ENCODE results near the gene AGER. TPM values are rescaled to one million over a fixed set of nuclear protein-coding genes. Genes with fewer than 3 reads are reported as not detected.

AGER gene
- total RNA-seq, 1 experiment from 2014 or later: 14.3 TPM

DNA sequence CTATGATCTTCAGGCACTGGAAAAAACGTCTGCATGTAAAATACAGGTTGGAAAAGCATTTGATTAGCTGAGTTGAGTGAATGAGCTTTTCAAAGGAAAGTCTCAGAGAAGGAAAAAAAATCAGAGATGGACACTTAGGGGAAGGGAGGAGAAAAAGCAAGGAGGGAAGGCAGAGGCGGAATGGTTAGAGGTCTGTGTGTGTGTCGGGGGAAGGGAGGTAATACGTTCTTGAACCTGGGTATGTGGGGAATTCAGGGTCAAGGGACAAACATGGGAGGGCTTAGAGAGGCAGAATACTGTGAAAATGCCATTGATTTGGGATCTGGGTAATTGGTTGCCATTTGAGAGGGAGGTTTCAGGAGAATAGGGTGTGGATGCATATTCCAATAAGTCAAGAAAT is 37.4 kb downstream of the AGER start:
- no peak overlapping the region for H2AK5ac ChIP-seq (ENCODE audit: insufficient read length, low read length)
- H2BK15ac ChIP-seq (ENCODE audit: low read depth, low read length): no peak overlapping the region
- H4K5ac ChIP-seq (ENCODE audit: insufficient read length, low read depth, low read length): no peak overlapping the region
- Mint-ChIP-seq H3K36me3 (ENCODE audit: insufficient read depth in 1 of 3, low read depth in 3 of 3) (peaks cover 0 to 8% (median 3%) of the 10 kb centered on the region in 3 experiments; a peak in 2 of 7 replicates), H3K4me1 (peaks cover 25 to 48% of the 10 kb centered on the region in 2 experiments), H3K27me3 (ENCODE audit: low read depth) (peaks cover 2% of the 10 kb centered on the region; the same call in 1 of the 2 replicates), H3K9me3 (no peaks in the 10 kb centered on the region; a peak in 1 of 5 replicates), H3K4me3 (peak overlapping the region in 1 of 2 experiments; percentile 7; a peak in 2 of 5 replicates), H3K27ac (peak overlapping the region in 2 of 3 experiments; percentile 32 to 45; a peak in 4 of 7 replicates)
- no peaks in the 10 kb centered on the region for H3K79me2 ChIP-seq (ENCODE audit: insufficient read depth, low read length)
- no peak overlapping the region for H3K4ac ChIP-seq (ENCODE audit: low read depth, low read length)
- TF ChIP-seq, protein P1, sequence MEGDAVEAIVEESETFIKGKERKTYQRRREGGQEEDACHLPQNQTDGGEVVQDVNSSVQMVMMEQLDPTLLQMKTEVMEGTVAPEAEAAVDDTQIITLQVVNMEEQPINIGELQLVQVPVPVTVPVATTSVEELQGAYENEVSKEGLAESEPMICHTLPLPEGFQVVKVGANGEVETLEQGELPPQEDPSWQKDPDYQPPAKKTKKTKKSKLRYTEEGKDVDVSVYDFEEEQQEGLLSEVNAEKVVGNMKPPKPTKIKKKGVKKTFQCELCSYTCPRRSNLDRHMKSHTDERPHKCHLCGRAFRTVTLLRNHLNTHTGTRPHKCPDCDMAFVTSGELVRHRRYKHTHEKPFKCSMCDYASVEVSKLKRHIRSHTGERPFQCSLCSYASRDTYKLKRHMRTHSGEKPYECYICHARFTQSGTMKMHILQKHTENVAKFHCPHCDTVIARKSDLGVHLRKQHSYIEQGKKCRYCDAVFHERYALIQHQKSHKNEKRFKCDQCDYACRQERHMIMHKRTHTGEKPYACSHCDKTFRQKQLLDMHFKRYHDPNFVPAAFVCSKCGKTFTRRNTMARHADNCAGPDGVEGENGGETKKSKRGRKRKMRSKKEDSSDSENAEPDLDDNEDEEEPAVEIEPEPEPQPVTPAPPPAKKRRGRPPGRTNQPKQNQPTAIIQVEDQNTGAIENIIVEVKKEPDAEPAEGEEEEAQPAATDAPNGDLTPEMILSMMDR (conservative IDR thresholded peaks at IDR 0.05): no peak
- H3K23ac ChIP-seq (ENCODE audit: insufficient read length, low read depth, low read length): no peak overlapping the region
- H3K27me3 ChIP-seq (ENCODE audit: insufficient read depth, low read length): no peaks in the 10 kb centered on the region; the same call in 1 of the 2 replicates
- no peak overlapping the region for H2BK5ac ChIP-seq (ENCODE audit: insufficient read length, low read length)
- H3T11ph ChIP-seq (ENCODE audit: low read length): no peak overlapping the region
- no peak overlapping the region for H3K14ac ChIP-seq (ENCODE audit: insufficient read depth, low read length)
- H3K4me2 ChIP-seq (ENCODE audit: insufficient read depth, insufficient read length, low read length): no peak overlapping the region
- no peak overlapping the region for H4K91ac ChIP-seq (ENCODE audit: insufficient read length, low read depth, low read length)
- DNase-seq: no peak
- H3K4me1 ChIP-seq (ENCODE audit: insufficient read depth, low read length): peaks cover 9% of the 10 kb centered on the region
- no peak overlapping the region for H3K56ac ChIP-seq (ENCODE audit: insufficient read length, low read depth, low read length)
- H3K79me1 ChIP-seq (ENCODE audit: insufficient read depth, low read depth, low read length, poor library complexity, severe bottlenecking): no peaks in the 10 kb centered on the region
- no peak overlapping the region for H4K8ac ChIP-seq (replicated peaks; ENCODE audit: insufficient read length, low read depth, low read length)
- H2AFZ ChIP-seq (ENCODE audit: low read length): no peak overlapping the region
- WGBS (ENCODE audit: extremely low coverage, insufficient read length, low lambda C conversion rate): no CpG with 5 or more reads among the region's 4 CpGs
- no peak overlapping the region for H2BK120ac ChIP-seq (ENCODE audit: low read depth, low read length, poor library complexity, severe bottlenecking)
- no peak overlapping the region for H3K9ac ChIP-seq (ENCODE audit: extremely low read depth, insufficient read length, low read length)
- no peak overlapping the region for H2BK12ac ChIP-seq (ENCODE audit: insufficient read length, low read depth, low read length)
- no peaks in the 10 kb centered on the region for H3K9me3 ChIP-seq (ENCODE audit: control insufficient read depth, low read depth, low read length)
- H3K23me2 ChIP-seq (ENCODE audit: insufficient read length, low read depth, low read length, poor library complexity, severe bottlenecking): peaks cover 17% of the 10 kb centered on the region
- H3K18ac ChIP-seq (ENCODE audit: insufficient read length, low read depth, low read length): no peak overlapping the region
- H2BK20ac ChIP-seq (ENCODE audit: low read depth, low read length, poor library complexity, severe bottlenecking): no peak overlapping the region
- no peak overlapping the region for H3K27ac ChIP-seq (ENCODE audit: insufficient read length, low read depth, low read length)
- no peaks in the 10 kb centered on the region for H4K20me1 ChIP-seq (ENCODE audit: control insufficient read depth, insufficient read depth, insufficient read length)
